GM12891 (cell line): ENCODE results near the gene SENP3.

Experiments
- POLR2A ChIP-seq: IDR thresholded peaks from 2 replicates; pipeline ENCODE4 v1.6.1; 2011; ENCODE audit warnings: low read depth, low read length, control low read depth
- POLR2AphosphoS5 ChIP-seq: IDR thresholded peaks from 2 replicates; pipeline ENCODE4 v1.6.1; 2011; ENCODE audit warnings: low read depth, low read length, control low read depth

DNA sequence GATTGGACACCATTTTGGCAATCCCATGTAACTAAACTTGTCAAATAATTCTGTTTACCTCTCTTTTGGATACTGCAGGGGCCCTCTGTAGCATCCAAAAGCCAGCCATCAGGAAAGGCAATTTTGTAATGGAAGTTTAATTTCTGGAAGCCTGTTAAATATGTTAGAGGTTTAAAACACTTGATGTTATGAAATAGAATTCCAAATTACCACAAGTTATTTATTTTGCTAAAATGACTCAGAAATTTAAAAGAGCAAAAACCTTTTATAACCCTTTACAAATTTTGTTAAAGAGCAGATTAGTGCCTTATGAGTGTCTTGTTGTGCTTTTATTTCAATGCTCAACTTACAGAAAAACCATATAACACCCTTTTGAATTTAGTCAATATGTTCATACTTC lies 32.9 kb upstream of the SENP3 start:
- TF ChIP-seq POLR2A (no peak), POLR2AphosphoS5 (no peak)
